Endothelial cell of umbilical vein (primary cell): ENCODE data around the gene SUGCT. TPM values are rescaled to one million over a fixed set of nuclear protein-coding genes. Genes with fewer than 3 reads are reported as not detected.

Experiments used
- BruUV-seq: library from RNA; stranded (reverse); fragments of 400-500 nt; replicated peaks from 2 replicates; lab custom pipeline; 2021; lab: Mats Ljungman, UMichigan
- CTCF ChIA-PET: fragments of 300-600, 350-600 bp; sonication (Branson Sonifier 250); formaldehyde crosslinking; loops from one replicate; lab custom pipeline; 2021; ENCODE audit warnings: antibody characterized with exemption, inconsistent platforms; lab: Charles Lee
- POLR2A ChIA-PET: fragments of 300-600, 350-600 bp; sonication (Branson Sonifier 250); formaldehyde crosslinking; loops from one replicate; lab custom pipeline; 2021; ENCODE audit warnings: antibody characterized with exemption, inconsistent platforms; lab: Charles Lee
- DNase-seq: peaks from one replicate; pipeline ENCODE4 v3.0.0-alpha.2; 2011; ENCODE audit warnings: low read depth, low spot score
- FAIRE-seq: peaks from 2 replicates; lab custom pipeline; 2011; peaks lifted over from hg19 to GRCh38; lab: Jason Lieb, UNC
- H2AFZ ChIP-seq: 2 replicates; pipeline ENCODE4 v1.6.0; 2012; ENCODE audit warnings: low read depth, low read length, control low read depth, inconsistent platforms
- H3K27ac ChIP-seq: 2 replicates; pipeline ENCODE4 v1.5.1; 2011; ENCODE audit warnings: low read depth, mild to moderate bottlenecking, control low read depth, low read length, moderate library complexity; ENCODE audit not compliant: insufficient read depth
- H3K27me3 ChIP-seq, 2 experiments: 2 replicates each; pipeline versions ENCODE4 v1.6.0 to v1.6.1; 2011; ENCODE audit warnings: low read length in 2 of 2, mixed read lengths in 1 of 2; ENCODE audit not compliant: control insufficient read depth in 2 of 2, insufficient read depth in 2 of 2
- H3K36me3 ChIP-seq, 2 experiments: 2 replicates in 1 of 2; 3 replicates in 1 of 2; pipeline ENCODE4 v1.5.1; 2011; ENCODE audit warnings: low read length in 2 of 2, mild to moderate bottlenecking in 1 of 2, moderate library complexity in 1 of 2; ENCODE audit not compliant: control insufficient read depth in 2 of 2, insufficient read depth in 2 of 2; ENCODE audit errors: extremely low read depth in 1 of 2
- H3K4me1 ChIP-seq: 3 replicates; pipeline ENCODE4 v1.5.1; 2011; ENCODE audit warnings: mild to moderate bottlenecking, low read length; ENCODE audit not compliant: control insufficient read depth, insufficient read depth; ENCODE audit errors: extremely low read depth
- H3K4me2 ChIP-seq: 2 replicates; pipeline ENCODE4 v1.6.1; 2011; ENCODE audit warnings: low read length, control low read depth, mixed read lengths; ENCODE audit not compliant: insufficient read depth
- H3K4me3 ChIP-seq, 3 experiments: fragments of 200-600 bp in 1 of 3; sonication (generic), shearing (Covaris generic) in 1 of 3; replicated peaks in 1 of 3; 2 replicates each; pipeline ENCODE4 v1.5.1; 2011 to 2016; ENCODE audit warnings: control low read depth in 3 of 3, low read length in 3 of 3, mild to moderate bottlenecking in 2 of 3, inconsistent platforms in 1 of 3, low read depth in 1 of 3, moderate library complexity in 1 of 3; ENCODE audit not compliant: insufficient read depth in 1 of 3
- H3K79me2 ChIP-seq: 2 replicates; pipeline ENCODE4 v1.6.0; 2012; ENCODE audit warnings: low read length, inconsistent platforms; ENCODE audit not compliant: control insufficient read depth, insufficient read depth
- H3K9ac ChIP-seq: replicated peaks from 2 replicates; pipeline ENCODE3; 2011; ENCODE audit warnings: low read length, control low read depth; ENCODE audit not compliant: insufficient read depth; ENCODE audit errors: extremely low read depth
- H3K9me1 ChIP-seq: replicated peaks from 3 replicates; pipeline ENCODE4 v1.6.0; 2011; ENCODE audit warnings: mild to moderate bottlenecking, low read length; ENCODE audit not compliant: control insufficient read depth, insufficient read depth; ENCODE audit errors: extremely low read depth
- H3K9me3 ChIP-seq: replicated peaks from 2 replicates; pipeline ENCODE4 v1.5.1; 2012; ENCODE audit warnings: low read length, inconsistent platforms; ENCODE audit not compliant: control insufficient read depth, insufficient read depth
- H4K20me1 ChIP-seq: replicated peaks from 2 replicates; pipeline ENCODE3; 2011; ENCODE audit warnings: mild to moderate bottlenecking, low read length; ENCODE audit not compliant: control insufficient read depth, insufficient read depth; ENCODE audit errors: extremely low read depth
- EZH2 ChIP-seq: IDR thresholded peaks from 2 replicates; pipeline ENCODE4 v1.6.1; 2012; ENCODE audit warnings: borderline replicate concordance, low read depth, mild to moderate bottlenecking, moderate library complexity, low read length, inconsistent platforms; ENCODE audit not compliant: severe bottlenecking
- FOS ChIP-seq: IDR thresholded peaks from 2 replicates; pipeline ENCODE4 v1.6.1; 2011; ENCODE audit warnings: mild to moderate bottlenecking, low read length, moderate library complexity, borderline replicate concordance; ENCODE audit not compliant: insufficient read depth
- GATA2 ChIP-seq: IDR thresholded peaks from 2 replicates; pipeline ENCODE4 v1.7.0; 2011; ENCODE audit warnings: low read depth, mild to moderate bottlenecking, moderate library complexity, mixed read lengths, low read length; ENCODE audit not compliant: insufficient read length, insufficient read depth
- JUN ChIP-seq: IDR thresholded peaks from 2 replicates; pipeline ENCODE4 v1.6.1; 2011; ENCODE audit warnings: borderline replicate concordance, low read depth; ENCODE audit not compliant: insufficient read length, insufficient read depth
- MAX ChIP-seq: IDR thresholded peaks from 2 replicates; pipeline ENCODE4 v1.6.1; 2011; ENCODE audit not compliant: insufficient read depth, insufficient read length
- MYC ChIP-seq: IDR thresholded peaks from one replicate; pipeline ENCODE4 v1.6.1; 2011; ENCODE audit warnings: mild to moderate bottlenecking, low read depth, low read length
- POLR2A ChIP-seq: IDR thresholded peaks from 2 replicates; pipeline ENCODE4 v1.6.1; 2012; ENCODE audit warnings: low read depth, mild to moderate bottlenecking, control low read depth, low read length
- POLR2AphosphoS5 ChIP-seq: IDR thresholded peaks from 2 replicates; pipeline ENCODE4 v1.6.1; 2012; ENCODE audit warnings: low read depth, mild to moderate bottlenecking, control low read depth, low read length, moderate library complexity; ENCODE audit not compliant: insufficient read depth
- dilution Hi-C: fragments of 300-500 bp; cut with MboI; formaldehyde crosslinking; loops from one replicate; pipeline ENCODE4 v1.15.0; 2019; ENCODE audit warnings: low sequenced_read_pairs; ENCODE audit not compliant: extremely low pct_ligation_motif_present
- intact Hi-C: fragments of 100-400 bp; cut with micrococcal nuclease; formaldehyde crosslinking; loops from one replicate; pipeline ENCODE4 v1.10.0; 2022
- polyA plus RNA-seq, 4 experiments: library from polyadenylated mRNA; depleted of rRNA in 3 of 4; stranded (reverse) in 3 of 4; unstranded in 1 of 4; fragments of >200 nt; gene quantifications; 2 replicates each; pipeline versions ENCODE4 v1.2.1 to v1.2.3, GENCODE V29; 2011 to 2012; ENCODE audit warnings: missing spikeins in 1 of 4
- total RNA-seq: library from RNA; stranded (reverse); gene quantifications from 2 replicates; pipeline ENCODE4 v1.2.3, GENCODE V29; 2021
- TF ChIP-seq, protein P1 (sequence below), 2 donors: IDR thresholded peaks; 1 replicate in 1 of 2; 2 replicates in 1 of 2; pipeline ENCODE4 v1.5.1; 2011; ENCODE audit warnings: low read length in 2 of 2, mild to moderate bottlenecking in 2 of 2, moderate library complexity in 2 of 2, control low read depth in 1 of 2, inconsistent platforms in 1 of 2, low read depth in 1 of 2; ENCODE audit not compliant: insufficient read depth in 1 of 2; ENCODE audit errors: extremely low read depth in 1 of 2

The SUGCT gene
- total and polyA plus RNA-seq, 2 donors (not counting 3 experiments of a cell fraction or from before 2014, with no cell fraction given) = 1.2 to 1.4 TPM

DNA sequence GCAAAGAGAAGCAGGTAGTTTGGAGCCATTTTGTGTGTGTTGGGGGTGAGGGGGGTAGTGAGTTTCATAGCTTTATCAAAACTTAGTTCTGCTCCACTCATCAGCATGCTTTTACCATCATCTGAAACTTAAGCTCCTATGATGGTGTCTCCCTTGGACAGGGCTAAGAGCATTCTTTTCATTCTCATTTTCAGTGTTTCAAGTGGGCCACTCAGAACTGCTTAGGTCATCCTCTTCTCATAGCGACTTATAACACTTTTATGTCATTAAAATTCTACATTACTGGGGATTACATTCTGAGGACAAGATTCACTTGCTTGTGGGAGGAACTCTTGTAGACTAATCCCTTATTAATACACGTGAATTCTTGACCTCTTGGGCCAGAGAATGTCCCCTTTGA is 649.4 kb downstream of the SUGCT start:
- H2AFZ ChIP-seq = no peak overlapping the region
- no TSS peak for BruUV-seq
- intact Hi-C loops = no loop called here
- no peaks in the 10 kb centered on the region for H3K79me2 ChIP-seq
- H3K4me1 ChIP-seq = no peaks in the 10 kb centered on the region
- FAIRE-seq = no peak
- no peak for DNase-seq
- no peak overlapping the region for H3K4me3 ChIP-seq
- TF ChIP-seq POLR2A = no peak
- TF ChIP-seq MAX = no peak
- no peak for TF ChIP-seq GATA2
- dilution Hi-C loops = no loop called here
- H3K27me3 ChIP-seq = no peaks in the 10 kb centered on the region
- no peak overlapping the region for H3K4me2 ChIP-seq
- no peaks in the 10 kb centered on the region for H3K36me3 ChIP-seq
- CTCF ChIA-PET = no interaction called here
- no peaks in the 10 kb centered on the region for H3K9me1 ChIP-seq
- H3K9me3 ChIP-seq = no peaks in the 10 kb centered on the region
- no peak overlapping the region for H3K27ac ChIP-seq
- H4K20me1 ChIP-seq = no peaks in the 10 kb centered on the region
- POLR2A ChIA-PET = no interaction called here
- no peak overlapping the region for H3K9ac ChIP-seq

DNA sequence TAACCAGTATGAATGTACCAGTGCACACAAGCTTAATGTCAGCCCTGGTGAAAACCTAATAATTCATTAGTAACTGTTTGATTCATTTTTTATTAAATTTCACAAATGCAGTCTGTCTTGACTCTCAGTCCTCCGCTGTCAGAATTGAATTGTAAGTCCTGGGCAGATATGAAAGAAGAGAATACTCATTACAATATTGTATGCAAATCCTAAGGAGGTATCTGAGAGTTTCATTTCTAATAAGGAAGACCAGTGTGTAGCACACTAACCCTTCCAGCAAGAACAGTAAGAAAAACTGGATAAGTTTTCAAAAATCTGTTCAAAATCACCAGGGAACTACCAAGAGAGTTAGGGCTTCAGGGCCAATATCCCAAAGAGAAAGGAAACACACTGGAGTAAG is 652.1 kb downstream of the SUGCT start:
- no TSS peak for BruUV-seq
- no peak overlapping the region for H3K4me2 ChIP-seq
- intact Hi-C loops = no loop called here
- H3K9me1 ChIP-seq = no peaks in the 10 kb centered on the region
- no peaks in the 10 kb centered on the region for H3K27me3 ChIP-seq
- no peaks in the 10 kb centered on the region for H3K79me2 ChIP-seq
- no peaks in the 10 kb centered on the region for H4K20me1 ChIP-seq
- no peak overlapping the region for H3K4me3 ChIP-seq
- no peaks in the 10 kb centered on the region for H3K4me1 ChIP-seq
- no peak overlapping the region for H2AFZ ChIP-seq
- no peak for TF ChIP-seq FOS
- TF ChIP-seq POLR2A = no peak
- no peak for TF ChIP-seq MAX
- no peak for TF ChIP-seq MYC
- TF ChIP-seq EZH2 = no peak
- TF ChIP-seq JUN = no peak
- no peak for TF ChIP-seq POLR2AphosphoS5
- TF ChIP-seq, protein P1, sequence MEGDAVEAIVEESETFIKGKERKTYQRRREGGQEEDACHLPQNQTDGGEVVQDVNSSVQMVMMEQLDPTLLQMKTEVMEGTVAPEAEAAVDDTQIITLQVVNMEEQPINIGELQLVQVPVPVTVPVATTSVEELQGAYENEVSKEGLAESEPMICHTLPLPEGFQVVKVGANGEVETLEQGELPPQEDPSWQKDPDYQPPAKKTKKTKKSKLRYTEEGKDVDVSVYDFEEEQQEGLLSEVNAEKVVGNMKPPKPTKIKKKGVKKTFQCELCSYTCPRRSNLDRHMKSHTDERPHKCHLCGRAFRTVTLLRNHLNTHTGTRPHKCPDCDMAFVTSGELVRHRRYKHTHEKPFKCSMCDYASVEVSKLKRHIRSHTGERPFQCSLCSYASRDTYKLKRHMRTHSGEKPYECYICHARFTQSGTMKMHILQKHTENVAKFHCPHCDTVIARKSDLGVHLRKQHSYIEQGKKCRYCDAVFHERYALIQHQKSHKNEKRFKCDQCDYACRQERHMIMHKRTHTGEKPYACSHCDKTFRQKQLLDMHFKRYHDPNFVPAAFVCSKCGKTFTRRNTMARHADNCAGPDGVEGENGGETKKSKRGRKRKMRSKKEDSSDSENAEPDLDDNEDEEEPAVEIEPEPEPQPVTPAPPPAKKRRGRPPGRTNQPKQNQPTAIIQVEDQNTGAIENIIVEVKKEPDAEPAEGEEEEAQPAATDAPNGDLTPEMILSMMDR (IDR thresholded peaks at IDR 0.05; ENCODE audit: extremely low read depth in 1 of 2, insufficient read depth in 1 of 2, low read depth in 1 of 2, low read length in 2 of 2) = no peak
- TF ChIP-seq GATA2 = no peak
- POLR2A ChIA-PET = no interaction called here
- H3K9ac ChIP-seq = no peak overlapping the region
- H3K9me3 ChIP-seq = no peaks in the 10 kb centered on the region
- CTCF ChIA-PET = interaction anchor here (0.6 to 1.1 kb wide), 3 partner anchors 15 to 554 kb away, joined by 3 to 5 read pairs (median 3); no protein-coding TSS in a partner anchor
- H3K27ac ChIP-seq = no peak overlapping the region
- dilution Hi-C loops = no loop called here
- no peaks in the 10 kb centered on the region for H3K36me3 ChIP-seq
- DNase-seq (no peak), FAIRE-seq (no peak)
